Stimulated activated CD4-positive, alpha-beta T cell treated with anti-CD3 and anti-CD28 coated beads, Interleukin-12 subunit alpha, Interleukin-12 subunit beta, amount 100 ng/mL, for 24 hours (primary cell): Measurements from ENCODE around the gene LRIT1.

Experiments used
- DNase-seq, 2 experiments: peaks; one replicate each; pipeline ENCODE4 v3.0.0-alpha.2; 2020; ENCODE audit warnings: low read depth in 2 of 2

Gene LRIT1

DNA sequence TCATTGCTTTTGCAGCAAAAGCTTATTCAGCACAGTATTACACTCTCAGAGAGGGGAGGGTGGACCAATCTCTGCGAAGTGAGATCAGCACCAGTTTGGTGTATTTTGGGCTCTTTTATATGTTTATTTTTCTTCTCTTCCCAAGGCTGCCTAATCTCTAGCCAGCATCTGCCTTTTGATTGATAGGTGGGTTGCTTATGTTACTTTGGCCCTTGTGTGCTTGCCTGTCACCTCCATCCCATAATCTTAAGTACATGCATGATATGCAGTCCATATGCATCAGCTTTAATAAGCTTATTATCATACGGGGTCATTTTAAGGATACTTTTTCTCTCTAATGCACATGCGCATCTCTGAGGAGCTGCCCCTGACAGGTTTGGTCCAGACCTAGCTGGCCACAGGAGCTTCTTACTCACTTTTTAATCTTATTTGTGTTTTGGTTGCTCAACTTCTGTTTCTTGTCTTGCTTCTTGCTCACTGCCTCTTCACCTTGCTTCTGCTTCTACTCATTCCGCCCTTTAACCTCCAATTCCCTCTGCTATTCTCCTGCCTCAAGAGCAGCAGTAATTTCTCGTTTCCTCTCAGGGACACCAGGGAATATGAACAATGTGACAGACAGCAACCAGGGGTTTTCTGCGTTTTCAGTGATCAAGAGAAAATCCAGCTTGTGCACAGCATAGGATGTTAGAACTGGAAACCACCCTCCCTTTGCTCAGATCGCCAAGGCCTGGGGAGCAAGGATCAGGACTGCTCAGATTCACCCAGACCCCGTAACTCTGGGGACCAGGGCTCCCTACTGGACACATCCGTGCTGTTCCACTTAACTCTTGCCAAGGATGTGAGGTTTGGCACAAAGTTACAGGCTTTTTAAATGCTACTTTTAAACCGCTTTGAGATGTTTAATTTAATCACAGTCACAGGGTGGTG, 13.5 kb upstream of the LRIT1 start:
- no peak for DNase-seq

DNA sequence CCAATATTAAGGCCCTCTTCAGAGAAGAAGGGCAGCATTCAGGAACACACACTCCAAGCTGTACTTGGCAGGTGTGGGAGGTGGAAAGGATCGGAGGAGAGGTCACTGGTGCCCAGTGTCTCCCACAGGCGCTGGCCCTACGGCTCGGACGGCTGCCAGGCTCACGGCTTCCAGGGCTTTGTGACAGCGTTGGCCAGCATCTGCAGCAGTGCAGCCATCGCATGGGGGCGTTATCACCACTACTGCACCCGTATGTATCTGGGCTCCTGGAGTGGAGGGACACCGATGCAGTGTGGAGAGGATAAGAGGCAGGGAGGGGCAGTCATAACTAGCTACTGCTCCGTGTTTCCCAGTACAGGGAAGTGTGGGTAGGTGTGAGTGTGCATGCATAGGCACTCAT, 7.4 kb upstream of the LRIT1 start:
- DNase-seq = no peak

DNA sequence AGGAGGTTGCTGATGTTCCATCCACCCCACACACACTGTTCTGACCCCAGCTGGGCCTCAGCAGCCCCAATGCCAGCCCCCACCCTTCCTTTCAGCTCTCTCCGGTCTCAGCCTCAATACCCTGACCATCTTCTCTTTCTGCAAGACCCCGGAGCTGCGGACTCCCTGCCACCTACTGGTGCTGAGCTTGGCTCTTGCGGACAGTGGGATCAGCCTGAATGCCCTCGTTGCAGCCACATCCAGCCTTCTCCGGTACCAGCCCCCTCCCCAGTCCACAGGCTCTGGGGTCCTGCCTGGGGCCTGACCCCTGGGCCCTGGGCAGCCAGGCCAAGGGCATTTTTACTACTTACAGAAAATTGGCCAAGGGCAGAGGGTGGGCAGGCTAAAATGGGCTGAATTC, 6.2 kb upstream of the LRIT1 start:
- no peak for DNase-seq

GRCh38 chr10:84244651-84245270, 3.4 kb upstream of the LRIT1 start, which contains the start of gene RGR:
RGR (plus strand) TSS chr10:84245053; CDS start chr10:84245091, 38 bp downstream.
- no peak for DNase-seq

DNA sequence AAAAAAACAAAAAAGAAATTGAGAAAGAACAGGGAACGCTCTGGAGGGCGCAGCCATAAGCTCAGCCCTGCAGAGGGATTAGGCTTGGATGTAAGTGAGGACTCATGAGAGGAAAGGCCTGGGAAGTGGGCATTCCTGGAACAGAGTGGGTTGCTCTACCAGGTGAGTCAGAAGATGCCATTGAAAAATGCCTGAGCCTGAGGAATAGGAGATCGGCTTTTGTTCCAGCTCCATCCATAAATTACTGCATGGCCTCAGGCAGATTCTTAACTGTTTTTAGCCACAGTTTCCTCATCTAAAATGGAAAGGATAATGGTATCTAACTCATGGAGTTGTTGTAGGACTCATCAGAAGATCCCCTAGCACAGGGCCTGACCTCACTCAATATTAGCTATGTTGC, 2.4 kb upstream of the LRIT1 start:
- no peak for DNase-seq

- no peak for DNase-seq
Measured at GRCh38 chr10:84238909-84239308, 2.4 kb downstream of the LRIT1 start.

- DNase-seq = no peak
Measured at GRCh38 chr10:84237199-84238051, 3.9 kb downstream of the LRIT1 start.

DNA sequence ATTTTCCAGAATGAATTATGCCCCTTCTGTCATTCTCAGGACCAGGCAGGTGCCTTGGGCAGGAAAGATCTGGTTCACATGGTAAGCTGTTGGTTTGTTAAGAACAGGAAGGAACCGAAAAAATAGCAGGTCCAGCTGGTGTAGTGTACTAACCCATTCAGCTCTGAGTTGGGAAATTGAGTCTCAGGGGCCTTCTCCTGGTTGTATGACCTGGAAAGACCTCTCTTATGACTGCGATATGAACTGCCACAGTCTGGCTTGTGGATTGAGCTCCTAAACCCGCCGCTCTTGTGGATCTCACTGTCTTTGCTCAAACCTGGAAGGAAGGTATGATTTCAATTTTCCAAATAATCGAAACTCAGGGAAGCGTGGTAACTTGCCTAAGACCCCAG, 4.5 kb downstream of the LRIT1 start:
- no peak for DNase-seq

DNA sequence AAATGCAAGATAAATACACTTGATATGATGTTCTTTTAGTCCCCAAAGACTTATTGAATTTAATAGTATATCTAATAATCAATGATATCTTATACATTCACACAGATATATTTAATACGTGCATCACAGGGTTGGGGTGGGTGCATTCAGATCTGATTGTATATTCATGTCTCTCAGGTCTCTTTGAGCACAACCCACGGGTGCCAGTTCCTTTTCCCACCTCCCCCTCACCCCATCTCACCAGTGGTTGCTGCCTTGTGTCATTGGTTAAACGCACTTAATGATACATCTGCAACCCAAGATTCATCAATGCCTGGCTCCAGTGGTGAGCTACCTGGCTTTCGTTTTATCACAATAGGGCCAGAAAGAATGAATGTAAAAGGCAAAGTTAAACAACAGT, 6.2 kb downstream of the LRIT1 start:
- no peak for DNase-seq

- no peak for DNase-seq
Measured at GRCh38 chr10:84234479-84234878, 6.9 kb downstream of the LRIT1 start.

GRCh38 chr10:84233940-84234339, 7.4 kb downstream of the LRIT1 start:
- DNase-seq = no peak

DNA sequence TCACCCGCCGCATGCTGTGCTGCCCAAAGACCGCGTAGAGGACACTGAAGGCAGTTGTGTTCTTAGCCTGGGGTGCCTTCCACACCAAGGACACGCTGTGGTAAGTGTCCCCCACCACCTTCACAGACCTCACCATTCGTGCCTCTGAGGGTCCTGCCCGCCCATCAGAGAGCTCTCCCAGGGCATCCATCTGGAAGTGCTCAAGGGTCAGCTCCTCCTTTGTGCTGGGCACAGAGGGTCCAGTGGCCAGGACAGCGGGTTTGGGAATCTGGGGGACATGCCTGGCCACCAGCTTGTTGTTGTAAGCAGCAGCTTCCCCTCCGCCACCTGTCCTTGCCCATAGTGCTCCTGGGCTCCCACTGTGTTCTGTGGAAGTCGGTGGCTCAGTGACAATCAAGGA, 9.0 kb downstream of the LRIT1 start:
- DNase-seq = no peak

- DNase-seq = no peak
Measured at GRCh38 chr10:84230359-84230758, 11.0 kb downstream of the LRIT1 start.

- DNase-seq = no peak
Measured at GRCh38 chr10:84227810-84228209, 13.5 kb downstream of the LRIT1 start.

- DNase-seq = no peak
Measured at GRCh38 chr10:84226616-84227015, 14.7 kb downstream of the LRIT1 start.

- no peak for DNase-seq
Measured at GRCh38 chr10:84225427-84226173, 15.7 kb downstream of the LRIT1 start, which contains the start of gene LRIT2. LRIT2 (minus strand) TSS chr10:84225544; CDS start chr10:84225520, 24 bp downstream.

- no peak for DNase-seq
Measured at GRCh38 chr10:84224411-84225028, 16.8 kb downstream of the LRIT1 start.

DNA sequence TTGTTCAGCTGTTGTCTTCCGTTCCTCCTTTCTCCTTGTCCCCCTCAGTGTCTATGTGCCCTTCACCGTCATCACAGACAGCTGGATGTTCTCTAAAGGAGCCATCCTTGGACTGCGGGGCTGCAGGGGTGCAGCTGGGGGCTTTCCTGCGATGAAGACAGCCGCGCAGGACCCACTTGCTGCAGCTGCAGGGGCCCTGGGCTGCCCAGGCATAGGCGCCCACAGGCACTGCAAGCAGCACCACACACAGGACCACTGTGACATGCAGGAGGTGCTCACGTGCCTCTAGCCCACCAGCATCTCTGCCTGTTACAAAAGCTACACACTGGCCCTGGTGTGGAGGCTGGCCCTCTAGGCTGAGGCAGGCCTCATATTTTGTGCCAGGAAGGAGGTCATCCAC, 19.4 kb downstream of the LRIT1 start:
- DNase-seq = no peak

DNA sequence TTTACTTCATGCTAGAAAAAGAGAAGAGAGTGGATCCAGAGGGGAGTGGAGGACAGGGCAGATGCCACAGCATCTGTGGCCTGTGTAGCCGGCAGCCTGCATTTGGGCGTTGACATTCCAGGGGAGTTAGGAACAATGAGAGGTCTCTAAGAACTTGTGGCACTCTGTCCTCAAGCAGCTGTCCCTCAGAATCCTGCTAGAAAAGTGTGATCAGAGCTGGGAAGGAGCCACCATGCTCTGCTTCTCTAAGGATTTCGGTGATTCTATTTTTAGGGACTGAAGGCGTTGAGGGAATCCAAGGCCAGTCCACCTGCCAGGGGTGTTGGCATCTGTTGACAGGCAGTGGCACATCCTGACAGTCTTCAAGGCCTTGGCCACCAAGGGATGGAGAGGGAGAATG, 23.6 kb downstream of the LRIT1 start:
- no peak for DNase-seq

GRCh38 chr10:84216834-84217233, 24.5 kb downstream of the LRIT1 start:
- no peak for DNase-seq
